GM12865 (cell line): ENCODE measurements around the gene DXO.
"Not testable (repeated sequence)": the region's sequence is repeated elsewhere in the genome, so short reads cannot be mapped to it uniquely, and the experiment has no call there.

ENCODE experiments used
- DNase-seq: peaks from one replicate; pipeline ENCODE4 v3.0.0; 2010; ENCODE audit warnings: low read depth
- H3K4me3 ChIP-seq: 2 replicates; pipeline ENCODE4 v1.5.1; 2011; ENCODE audit warnings: mild to moderate bottlenecking, low read depth, low read length, control low read depth
- CTCF ChIP-seq: IDR thresholded peaks from 2 replicates; pipeline ENCODE4 v1.5.1; 2011; ENCODE audit warnings: low read length, control low read depth, low read depth, inconsistent platforms; ENCODE audit not compliant: insufficient read depth; ENCODE audit errors: missing control alignments

DXO gene

GRCh38 chr6:31989363-31989762 lies 17.4 kb upstream of the DXO start:
- DNase-seq, H3K4me3 ChIP-seq: not testable (repeated sequence)

GRCh38 chr6:31981744-31982143 lies 9.8 kb upstream of the DXO start, which contains the start of gene C4A:
Gene C4A, plus strand, starts transcription at chr6:31982057. Its CDS starts 51 bp downstream, at chr6:31982108.
- DNase-seq, H3K4me3 ChIP-seq: not testable (repeated sequence)

GRCh38 chr6:31980998-31981397 lies 9.1 kb upstream of the DXO start:
- not testable (repeated sequence) for H3K4me3 ChIP-seq, DNase-seq

GRCh38 chr6:31980195-31980876 lies 8.4 kb upstream of the DXO start:
- H3K4me3 ChIP-seq, DNase-seq: not testable (repeated sequence)

- H3K4me3 ChIP-seq = no peak overlapping the region
- TF ChIP-seq CTCF = no peak
- DNase-seq = no peak
These were observed 7.4 kb upstream of the DXO start for GRCh38 chr6:31979238-31979898.

- no peak for TF ChIP-seq CTCF
- no peak for DNase-seq
- H3K4me3 ChIP-seq = no peak overlapping the region
These were observed 6.9 kb upstream of the DXO start for GRCh38 chr6:31978831-31979230.

GRCh38 chr6:31977816-31978431 lies 6.0 kb upstream of the DXO start:
- H3K4me3 ChIP-seq = no peak overlapping the region
- no peak for TF ChIP-seq CTCF
- DNase-seq = no peak

GRCh38 chr6:31976065-31976464 lies 4.1 kb upstream of the DXO start:
- not testable (repeated sequence) for DNase-seq, H3K4me3 ChIP-seq

GRCh38 chr6:31972709-31973350 lies 892 bp upstream of the DXO start:
- no peak for TF ChIP-seq CTCF
- peak overlapping the region; percentile 74 for H3K4me3 ChIP-seq
- DNase-seq = no peak
